GM06990 (cell line): ENCODE results near the gene GLDC.
"Not testable (repeated sequence)": the region's sequence is repeated elsewhere in the genome, so short reads cannot be mapped to it uniquely, and the experiment has no call there.

Source experiments
- DNase-seq: peaks from one replicate; pipeline ENCODE4 v3.0.0-alpha.2; 2011; ENCODE audit not compliant: insufficient read length; ENCODE audit errors: extremely low read depth
- H3K27me3 ChIP-seq: replicated peaks from 2 replicates; pipeline ENCODE4 v1.6.0; 2011; ENCODE audit warnings: low read length; ENCODE audit not compliant: control insufficient read depth, insufficient read depth
- H3K36me3 ChIP-seq: 2 replicates; pipeline ENCODE4 v1.5.1; 2011; ENCODE audit warnings: low read length; ENCODE audit not compliant: control insufficient read depth, insufficient read depth
- H3K4me3 ChIP-seq: replicated peaks from 2 replicates; pipeline ENCODE4 v1.5.1; 2011; ENCODE audit warnings: low read depth, mild to moderate bottlenecking, control low read depth, low read length
- CTCF ChIP-seq: IDR thresholded peaks from 2 replicates; pipeline ENCODE4 v1.5.1; 2011; ENCODE audit warnings: low read length, control low read depth, mild to moderate bottlenecking, inconsistent platforms; ENCODE audit not compliant: insufficient read depth, poor library complexity, severe bottlenecking

Gene GLDC

DNA sequence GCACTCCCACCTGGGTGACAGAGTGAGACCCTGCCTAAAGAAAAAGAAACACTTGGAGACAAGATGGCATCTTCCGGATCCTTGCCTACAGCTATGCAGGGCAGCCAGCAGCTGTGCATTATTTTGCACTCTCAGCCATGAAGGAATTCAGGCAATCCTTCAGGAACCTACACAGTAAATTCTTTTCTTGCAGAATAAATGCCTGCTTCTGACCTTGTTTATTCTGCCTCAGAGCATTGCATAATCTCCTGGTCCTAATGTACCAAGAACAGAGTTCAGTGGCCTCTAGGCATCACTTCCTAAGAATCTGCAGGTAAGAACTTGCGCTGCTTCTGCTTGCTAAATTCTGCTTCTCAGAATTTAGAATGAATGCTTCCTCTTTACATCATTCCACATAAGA is 16.8 kb downstream of the GLDC start:
- no peak for TF ChIP-seq CTCF
- H3K4me3 ChIP-seq, result no peak overlapping the region
- no peaks in the 10 kb centered on the region; the same call in 1 of the 2 replicates for H3K36me3 ChIP-seq
- no peaks in the 10 kb centered on the region for H3K27me3 ChIP-seq
- no peak for DNase-seq

DNA sequence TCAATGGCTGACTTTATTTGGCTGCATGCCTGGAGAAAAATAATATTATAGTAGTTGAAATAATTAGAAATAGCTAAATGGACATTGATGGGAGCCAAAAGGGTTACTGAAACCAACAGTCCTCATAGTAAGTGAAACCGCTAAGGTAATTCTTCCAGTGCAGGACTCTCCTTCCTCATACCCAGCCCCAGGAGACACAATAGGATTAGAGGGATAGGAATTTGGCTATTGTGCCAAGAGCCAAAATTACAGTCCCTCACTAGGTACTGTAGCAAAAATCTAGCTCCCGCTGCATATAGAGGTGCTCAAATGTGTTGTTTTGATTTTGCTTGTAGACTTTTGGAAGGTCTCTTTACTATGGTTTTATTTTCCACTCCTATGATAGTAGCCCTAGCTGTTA is 20.2 kb downstream of the GLDC start:
- Histone ChIP-seq H3K36me3 (no peaks in the 10 kb centered on the region; the same call in 1 of the 2 replicates), H3K4me3 (no peak overlapping the region), H3K27me3 (no peaks in the 10 kb centered on the region)
- DNase-seq, result no peak
- TF ChIP-seq CTCF, result no peak

GRCh38 chr9:6622784-6623183 is 22.7 kb downstream of the GLDC start:
- DNase-seq, H3K36me3 ChIP-seq, H3K4me3 ChIP-seq, H3K27me3 ChIP-seq: not testable (repeated sequence)

DNA sequence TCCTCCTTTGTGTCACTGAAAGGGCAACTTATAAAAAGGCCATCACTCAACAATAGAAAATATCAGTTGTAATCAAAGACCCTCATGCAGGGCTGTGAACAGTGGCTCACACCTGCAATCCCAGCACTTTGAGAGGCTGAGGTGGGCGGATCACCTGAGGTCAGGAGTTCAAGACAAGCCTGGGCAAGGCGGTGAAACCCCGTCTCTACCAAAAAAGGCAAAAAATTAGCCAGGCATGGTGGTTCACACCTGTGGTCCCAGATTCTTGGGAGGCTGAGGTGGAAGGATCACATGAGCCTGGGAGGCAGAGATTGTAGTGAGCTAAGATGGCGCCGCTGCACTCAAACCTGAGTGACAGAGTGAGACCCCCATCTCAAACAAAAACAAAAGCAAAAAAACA is 24.7 kb downstream of the GLDC start:
- no peaks in the 10 kb centered on the region; the same call in none of the 2 replicates for H3K36me3 ChIP-seq
- no peak for DNase-seq
- no peak for TF ChIP-seq CTCF
- H3K27me3 ChIP-seq, result no peaks in the 10 kb centered on the region
- H3K4me3 ChIP-seq, result no peak overlapping the region

DNA sequence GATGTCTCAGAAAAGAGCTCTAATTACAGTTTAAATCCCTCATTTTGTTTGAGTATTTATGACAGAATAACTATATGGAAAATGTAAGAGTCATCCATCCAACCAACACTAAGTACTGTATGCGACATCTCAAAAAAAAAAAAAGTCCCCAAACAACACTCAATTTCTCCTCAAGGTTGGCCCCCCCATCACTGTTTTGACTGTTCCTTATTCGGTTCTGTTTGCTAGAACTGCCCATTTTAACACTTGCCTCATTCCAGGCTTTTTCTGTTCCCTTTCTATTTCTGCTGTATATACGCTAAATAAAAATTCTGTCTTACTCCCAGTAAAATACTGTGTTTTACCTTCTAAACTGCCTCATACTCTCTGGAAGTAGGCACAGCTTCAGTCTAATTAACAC is 25.2 kb downstream of the GLDC start:
- H3K36me3 ChIP-seq, result no peaks in the 10 kb centered on the region; the same call in none of the 2 replicates
- DNase-seq, result no peak
- TF ChIP-seq CTCF, result no peak

DNA sequence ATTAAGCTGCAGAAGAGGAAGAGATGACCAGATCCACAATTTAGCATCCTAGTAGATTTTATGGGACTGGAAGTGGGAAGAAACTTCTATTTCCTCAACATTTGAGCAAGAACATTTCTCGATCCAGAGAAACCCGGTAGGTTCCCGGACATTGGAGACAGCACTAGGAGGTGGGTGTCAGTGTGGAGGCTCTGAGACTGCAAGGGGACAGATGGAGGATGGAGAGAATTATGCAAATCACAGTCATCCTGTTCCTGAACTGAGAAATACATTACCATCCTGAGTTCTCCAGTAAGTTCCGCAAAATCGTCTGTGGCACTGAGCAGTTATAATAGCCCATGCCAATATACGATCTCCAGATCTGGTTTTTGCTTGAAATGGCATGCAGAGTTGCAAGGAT is 25.6 kb downstream of the GLDC start:
- Histone ChIP-seq H3K4me3 (no peak overlapping the region), H3K27me3 (no peaks in the 10 kb centered on the region), H3K36me3 (no peaks in the 10 kb centered on the region; the same call in none of the 2 replicates)
- DNase-seq, result no peak
- TF ChIP-seq CTCF, result no peak

More for the DNA sequence above, 25.2 kb downstream of the GLDC start:
- H3K27me3 ChIP-seq, result no peaks in the 10 kb centered on the region
- H3K4me3 ChIP-seq, result no peak overlapping the region
